Left lobe of liver (tissue), 2 donors: ENCODE results near the gene P2RX7. TPM values are rescaled to one million over a fixed set of nuclear protein-coding genes. Genes with fewer than 3 reads are reported as not detected.
"Not testable (repeated sequence)": the region's sequence is repeated elsewhere in the genome, so short reads cannot be mapped to it uniquely, and the experiment has no call there.

ENCODE experiments used
- ATAC-seq: fragments of 200-7000 bp; cut with Tn5 transposase; one replicate; pipeline ENCODE4 v1.9.1; 2020; ENCODE audit warnings: mild to moderate bottlenecking, moderate library complexity
- DNase-seq: peaks from one replicate; pipeline ENCODE4 v3.0.0-alpha.2; 2020; ENCODE audit warnings: low spot score
- total RNA-seq: library from RNA; stranded (reverse); gene quantifications from one replicate; pipeline ENCODE4 v1.2.1, GENCODE V29; 2021
- donor health status: DM: no; HTN: no; CAD: no; lungs with moderate emphysema.
- donor health status: DM: no; HTN: yes; CAD: no.

Gene P2RX7
- total RNA-seq, 1 donor from 2014 or later: 3.5 TPM

DNA sequence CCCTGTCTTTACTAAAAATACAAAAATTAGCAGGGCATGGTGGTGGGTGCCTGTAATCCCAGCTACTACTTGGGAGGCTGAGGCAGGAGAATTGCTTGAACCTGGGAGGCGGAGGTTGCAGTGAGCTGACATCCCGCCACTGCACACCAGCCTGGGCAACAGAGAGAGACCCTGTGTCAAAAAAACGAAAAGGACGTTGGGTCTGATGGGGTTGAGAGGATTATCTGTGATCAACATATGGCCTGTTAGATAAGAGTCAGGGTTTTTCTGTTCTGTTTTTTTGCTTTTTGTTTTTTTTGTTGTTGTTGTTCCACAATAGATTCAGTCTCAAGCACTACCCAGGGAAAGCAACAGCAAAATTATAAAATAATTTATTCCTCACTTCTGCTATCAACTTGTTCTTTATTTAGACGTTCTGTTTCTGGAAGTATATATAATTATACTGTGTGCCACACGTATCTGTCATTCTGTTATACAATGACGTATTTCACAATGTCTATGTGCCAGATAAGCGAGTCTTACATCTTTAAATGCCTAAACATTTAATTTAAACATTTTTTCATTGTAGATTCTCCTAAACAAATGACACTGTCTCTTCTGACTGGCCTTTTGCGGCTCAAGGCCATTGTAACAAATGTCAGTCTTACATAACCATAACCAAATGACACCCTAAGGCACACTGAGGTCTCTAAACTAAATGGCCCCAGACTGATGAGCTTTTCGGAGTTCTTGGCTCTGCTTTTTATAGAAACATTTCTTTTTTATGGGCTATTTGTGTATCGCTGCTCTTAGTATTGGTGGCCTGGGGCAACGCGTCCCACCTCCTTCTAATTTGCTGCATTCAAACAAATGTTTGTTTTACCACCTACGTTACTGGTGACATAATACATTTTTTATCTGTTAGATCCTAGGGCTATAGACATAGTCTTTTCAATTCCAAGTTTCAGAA lies 70.0 kb downstream of the P2RX7 start:
- DNase-seq (no peak), ATAC-seq (no peak)

DNA sequence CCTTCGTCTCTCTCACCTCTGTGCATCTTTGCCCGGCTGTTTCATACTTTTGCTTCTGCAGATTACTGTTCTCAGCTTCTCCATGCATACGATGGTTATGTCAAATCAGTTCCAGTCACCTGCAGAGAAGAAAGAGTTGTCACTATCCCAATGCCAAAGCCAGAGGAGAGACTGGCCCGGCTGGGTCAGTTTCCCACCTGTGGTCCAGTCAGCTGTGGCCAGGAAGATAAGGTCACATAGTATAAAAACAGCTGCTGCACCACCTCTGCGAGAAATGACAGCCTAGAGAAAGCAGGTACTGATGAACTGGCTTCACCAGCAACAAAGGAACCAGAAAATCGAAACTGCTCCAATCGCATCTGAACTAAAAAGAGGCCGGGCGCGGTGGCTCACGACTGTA lies 70.8 kb downstream of the P2RX7 start:
- ATAC-seq: no peak
- no peak for DNase-seq

DNA sequence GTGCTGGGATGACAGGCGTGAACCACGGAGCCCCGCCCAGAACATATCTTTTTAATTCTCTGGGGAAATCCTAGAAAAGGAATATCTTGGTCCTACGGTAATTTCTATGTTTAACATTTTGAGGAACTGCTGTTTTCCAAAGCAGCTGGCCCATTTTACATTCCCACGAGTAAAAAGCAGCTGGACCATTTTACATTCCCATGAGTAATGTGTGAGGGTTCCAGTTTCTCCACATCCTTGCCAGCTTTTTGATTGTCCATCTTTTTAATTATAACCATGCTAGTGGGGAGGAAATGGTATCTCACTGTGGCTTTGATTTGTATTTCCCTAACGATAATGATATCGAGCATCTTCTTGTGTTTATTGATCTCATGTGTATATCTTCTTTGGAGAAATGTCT lies 72.8 kb downstream of the P2RX7 start:
- no peak for DNase-seq
- ATAC-seq: no peak

DNA sequence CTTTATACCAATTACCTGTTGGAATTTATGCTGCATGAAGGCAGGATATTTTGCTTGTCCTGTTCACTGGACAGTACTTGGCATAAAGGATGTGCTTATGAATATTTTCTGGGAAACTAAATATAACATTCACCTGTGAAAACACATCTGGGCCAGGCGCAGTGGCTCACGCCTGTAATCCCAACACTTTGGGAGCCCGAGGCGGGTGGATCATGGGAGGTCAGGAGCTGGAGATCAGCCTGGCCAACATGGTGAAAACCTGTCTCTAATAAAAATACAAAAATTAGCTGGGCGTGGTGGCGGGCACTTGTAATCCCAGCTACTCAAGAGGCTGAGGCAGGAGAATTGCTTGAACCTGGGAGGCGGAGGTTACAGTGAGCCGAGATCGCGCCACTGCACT lies 75.9 kb downstream of the P2RX7 start:
- not testable (repeated sequence) for DNase-seq, ATAC-seq

DNA sequence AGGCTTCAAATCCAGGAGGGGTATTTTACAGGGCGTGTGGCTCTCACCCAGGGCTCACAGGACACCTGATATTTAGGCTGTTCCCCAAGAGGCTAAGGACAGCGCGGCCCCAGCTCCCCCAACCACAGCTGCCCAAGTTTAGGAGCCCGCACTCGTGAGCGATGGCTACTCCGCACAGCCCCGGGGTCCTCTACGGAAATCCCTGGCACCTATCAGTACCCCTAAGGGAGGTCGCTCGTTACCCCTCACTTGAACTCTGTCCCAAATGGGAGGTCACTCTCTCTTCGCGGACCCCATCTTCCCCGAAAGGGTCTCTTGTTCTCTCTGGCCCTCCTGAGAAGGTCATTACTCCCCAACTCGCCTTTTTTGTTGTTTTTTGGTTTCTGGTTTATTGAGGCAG lies 76.5 kb downstream of the P2RX7 start:
- DNase-seq: no peak
- ATAC-seq: no peak

DNA sequence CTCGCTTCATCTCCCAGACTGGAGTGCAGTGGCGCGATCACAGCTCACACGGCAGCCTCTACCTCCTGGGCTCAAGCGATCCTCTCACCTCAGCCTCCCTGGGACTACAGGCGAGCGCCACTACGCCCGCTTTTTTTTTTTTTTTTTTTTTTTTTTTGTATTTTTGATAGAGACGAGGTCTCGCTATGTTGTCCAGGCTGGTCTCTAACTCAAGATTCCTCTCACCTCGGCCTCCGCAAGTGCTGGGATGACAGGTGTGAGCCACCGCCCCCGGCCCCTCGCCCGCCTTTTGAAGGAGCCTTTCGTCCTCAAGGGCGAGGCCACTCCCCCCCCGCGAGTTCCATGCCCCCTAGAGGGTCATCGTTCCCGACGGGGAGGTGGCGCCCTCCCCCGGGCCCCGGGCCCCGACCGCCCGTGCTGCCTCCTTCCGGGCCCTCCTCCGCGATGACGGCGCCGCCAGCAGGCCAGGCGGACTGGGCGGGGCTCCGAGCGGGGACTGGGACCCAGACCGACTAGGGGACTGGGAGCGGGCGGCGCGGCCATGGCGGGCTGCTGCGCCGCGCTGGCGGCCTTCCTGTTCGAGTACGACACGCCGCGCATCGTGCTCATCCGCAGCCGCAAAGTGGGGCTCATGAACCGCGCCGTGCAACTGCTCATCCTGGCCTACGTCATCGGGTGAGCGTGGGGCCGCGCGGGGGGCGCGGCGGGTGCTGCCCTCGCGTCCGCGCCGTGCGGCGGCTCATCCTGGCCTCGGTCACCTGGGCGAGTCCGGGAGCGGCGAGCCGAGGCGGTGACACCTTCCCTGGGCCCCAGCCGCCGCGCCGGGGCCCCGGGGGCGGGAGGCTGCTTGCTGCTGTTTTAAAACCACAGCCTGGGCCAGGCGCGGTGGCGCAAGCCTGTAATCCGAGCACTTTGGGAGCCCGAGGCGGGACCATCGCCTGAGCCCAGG lies 77.2 kb downstream of the P2RX7 start, which contains the start of gene P2RX4:
Gene P2RX4 (plus strand): TSS at position 506 of the 949 bp plus-strand sequence. CDS start 36 bp downstream, at position 542.
- ATAC-seq: peak; percentile 88
- peak; percentile 81 for DNase-seq

DNA sequence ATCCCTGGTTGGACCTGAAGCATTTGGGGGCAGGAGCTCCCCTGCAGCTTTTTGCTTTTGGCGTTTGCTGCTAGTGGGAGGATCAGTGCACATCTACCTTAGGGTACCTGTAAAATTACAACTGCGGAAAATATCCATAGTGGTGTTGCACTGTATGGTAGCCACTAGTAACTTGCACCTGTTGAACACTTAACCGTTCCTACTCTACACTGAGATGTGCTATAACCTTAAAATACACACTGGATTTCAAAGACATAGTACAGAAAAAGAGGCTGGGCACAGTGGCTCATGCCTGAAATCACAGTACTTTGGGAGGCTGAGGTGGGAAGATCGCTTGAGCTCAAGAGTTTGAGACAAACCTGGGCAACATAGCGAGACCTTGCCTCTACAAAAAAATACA lies 80.2 kb downstream of the P2RX7 start:
- ATAC-seq: no peak
- no peak for DNase-seq

DNA sequence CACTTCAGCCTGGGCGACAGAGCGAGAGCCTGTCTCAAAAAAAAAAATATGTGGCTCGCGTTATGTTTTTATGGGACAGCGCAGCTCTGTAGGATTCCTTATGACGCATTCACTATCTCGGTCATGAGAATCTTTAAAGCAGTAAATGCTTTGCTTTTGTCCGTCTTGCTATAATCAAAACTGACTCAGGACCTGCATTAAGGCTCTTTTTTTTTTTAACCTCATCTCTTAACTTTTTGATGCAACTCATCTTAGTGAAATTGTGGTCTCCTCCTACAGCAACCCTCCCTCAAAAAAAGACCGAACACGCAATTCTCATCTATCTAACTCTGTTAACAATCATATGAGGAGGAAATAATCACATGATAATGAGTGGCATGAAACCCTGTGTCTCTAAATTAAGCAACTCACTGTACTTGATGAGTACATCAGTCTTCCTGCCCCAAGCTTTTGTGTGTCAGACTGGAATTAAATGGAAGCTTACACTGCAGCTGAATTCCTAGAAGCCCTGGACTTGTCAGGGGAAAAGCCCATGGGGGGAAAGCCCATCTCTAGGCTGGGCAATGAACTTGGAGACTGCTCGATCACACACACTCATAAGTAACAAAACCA lies 81.6 kb downstream of the P2RX7 start:
- ATAC-seq (no peak), DNase-seq (no peak)

DNA sequence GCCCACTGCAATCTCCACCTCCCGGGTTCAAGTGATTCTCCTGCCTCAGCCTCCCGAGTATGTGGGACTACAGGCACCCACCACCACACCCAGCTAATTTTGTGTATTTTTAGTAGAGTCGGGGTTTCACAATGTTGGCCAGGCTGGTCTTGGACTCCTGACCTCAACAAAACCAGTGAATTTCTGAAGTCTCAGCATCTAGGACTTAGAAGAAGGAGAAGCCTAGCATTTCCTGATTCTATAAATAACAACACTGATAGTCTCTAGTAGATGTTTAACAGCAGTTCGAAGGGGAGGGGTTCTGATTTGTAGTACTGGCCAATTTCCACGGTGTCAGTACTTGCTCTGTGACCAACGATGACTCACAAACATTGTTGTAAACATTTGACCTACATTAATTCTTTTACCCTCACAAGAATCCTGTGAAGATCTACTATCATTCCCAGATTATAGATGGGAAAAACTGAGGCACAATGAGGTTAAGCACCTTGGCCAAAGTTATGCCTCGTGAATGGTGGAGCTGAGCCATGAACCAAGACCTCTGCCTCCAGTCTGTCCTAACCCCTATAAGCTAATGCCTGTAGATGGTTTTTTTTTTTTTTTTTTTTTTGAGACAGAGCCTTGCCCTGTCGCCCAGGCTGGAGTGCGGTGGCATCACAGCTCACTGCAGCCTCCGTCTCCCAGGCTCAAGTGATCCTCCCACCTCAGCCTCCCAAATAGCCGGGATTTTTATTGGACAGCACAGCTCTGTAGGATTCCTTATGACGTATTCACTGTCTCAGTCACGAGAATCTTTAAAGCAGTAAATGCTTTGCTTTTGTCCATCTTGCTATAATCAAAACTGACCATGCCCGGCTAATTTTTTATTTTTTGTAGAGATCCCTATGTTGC lies 82.4 kb downstream of the P2RX7 start:
- ATAC-seq (peak; percentile 67), DNase-seq (no peak)

DNA sequence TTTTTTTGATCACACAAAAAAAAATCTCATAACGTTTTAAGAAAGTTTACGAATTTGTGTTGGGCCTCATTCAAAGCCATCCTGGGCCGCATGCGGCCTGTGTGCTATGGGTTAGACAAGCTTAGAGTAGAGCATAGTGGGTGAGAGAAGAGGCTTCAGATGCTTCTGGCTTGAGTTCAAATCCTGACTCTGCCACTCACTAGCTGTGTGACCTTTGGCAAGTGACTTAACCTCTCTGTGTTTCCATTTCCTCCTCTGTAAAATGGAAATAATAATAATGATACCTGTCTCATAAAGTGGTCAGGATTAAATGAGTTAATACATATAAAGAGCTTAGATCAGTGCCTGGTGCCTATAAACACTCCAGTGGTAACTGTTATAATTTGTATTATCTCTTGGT lies 83.4 kb downstream of the P2RX7 start:
- ATAC-seq (no peak), DNase-seq (no peak)

DNA sequence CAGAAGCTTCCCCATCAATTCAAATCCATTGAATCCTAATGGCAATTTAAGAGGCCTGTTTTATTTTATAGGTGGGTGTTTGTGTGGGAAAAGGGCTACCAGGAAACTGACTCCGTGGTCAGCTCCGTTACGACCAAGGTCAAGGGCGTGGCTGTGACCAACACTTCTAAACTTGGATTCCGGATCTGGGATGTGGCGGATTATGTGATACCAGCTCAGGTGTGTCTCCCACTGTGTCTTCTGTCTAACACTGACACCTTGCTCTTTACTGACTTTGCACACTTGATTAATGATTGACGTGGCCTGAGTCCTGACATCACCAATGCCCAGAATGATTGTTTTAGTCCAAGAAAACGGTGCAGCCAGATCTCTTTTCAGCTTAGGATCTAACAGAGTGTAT lies 84.4 kb downstream of the P2RX7 start:
- peak; percentile 75 for ATAC-seq
- no peak for DNase-seq

DNA sequence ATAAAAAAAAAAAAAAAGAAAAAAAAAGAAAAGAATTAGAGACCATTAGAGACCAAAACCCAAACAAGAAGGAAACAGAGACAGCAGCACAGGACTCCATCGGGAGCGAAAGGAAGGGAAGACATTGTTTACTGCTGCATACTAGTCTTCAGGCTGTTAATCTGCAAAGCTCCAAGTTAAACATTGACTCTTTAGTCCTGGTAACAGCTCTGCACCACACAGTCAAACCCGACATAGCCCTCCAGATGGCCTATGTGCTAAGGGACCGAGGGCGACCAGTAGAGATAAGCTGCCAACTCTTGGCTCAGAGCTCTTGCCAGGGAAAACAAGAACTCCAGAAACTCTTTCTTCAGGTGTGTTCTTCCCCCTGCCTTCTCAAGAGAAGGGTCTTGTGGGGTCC lies 85.1 kb downstream of the P2RX7 start:
- peak; percentile 71 for ATAC-seq
- no peak for DNase-seq

DNA sequence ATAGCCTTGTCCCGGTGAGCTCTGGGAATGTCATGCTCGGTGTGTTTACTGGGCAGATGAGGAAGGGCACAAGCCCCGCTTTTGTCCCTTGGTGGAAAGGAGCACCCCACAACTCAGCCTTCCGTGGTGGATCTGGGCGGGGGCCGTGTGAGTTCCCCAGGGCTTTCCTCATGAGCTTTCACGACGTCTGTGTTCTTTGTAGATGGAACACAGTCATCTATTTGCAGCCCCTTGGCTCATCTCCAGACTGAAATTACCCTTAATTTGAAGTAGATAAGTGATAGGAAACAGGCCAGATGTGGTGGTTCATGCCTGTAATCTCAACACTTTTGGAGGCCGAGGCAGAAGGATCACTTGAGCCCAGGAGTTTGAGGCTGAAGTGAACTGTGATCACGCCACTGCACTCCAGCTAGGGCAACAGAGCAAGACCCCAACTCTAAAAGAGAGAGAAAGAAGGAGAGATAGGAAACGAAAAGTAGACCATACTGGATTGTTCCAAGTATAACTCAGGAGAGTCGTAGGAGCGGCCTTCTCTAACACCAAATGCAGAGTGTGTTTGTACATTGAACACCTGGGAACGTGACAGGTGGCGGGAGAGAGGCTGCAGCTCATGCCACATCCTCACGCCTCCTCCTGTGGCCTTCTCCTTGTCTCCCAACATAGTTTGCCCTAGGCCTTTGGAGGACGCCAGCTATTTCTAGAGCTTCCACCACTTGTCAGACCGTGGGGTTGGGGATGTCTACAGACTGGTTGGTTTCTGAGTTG lies 86.1 kb downstream of the P2RX7 start:
- DNase-seq: no peak
- ATAC-seq: no peak

DNA sequence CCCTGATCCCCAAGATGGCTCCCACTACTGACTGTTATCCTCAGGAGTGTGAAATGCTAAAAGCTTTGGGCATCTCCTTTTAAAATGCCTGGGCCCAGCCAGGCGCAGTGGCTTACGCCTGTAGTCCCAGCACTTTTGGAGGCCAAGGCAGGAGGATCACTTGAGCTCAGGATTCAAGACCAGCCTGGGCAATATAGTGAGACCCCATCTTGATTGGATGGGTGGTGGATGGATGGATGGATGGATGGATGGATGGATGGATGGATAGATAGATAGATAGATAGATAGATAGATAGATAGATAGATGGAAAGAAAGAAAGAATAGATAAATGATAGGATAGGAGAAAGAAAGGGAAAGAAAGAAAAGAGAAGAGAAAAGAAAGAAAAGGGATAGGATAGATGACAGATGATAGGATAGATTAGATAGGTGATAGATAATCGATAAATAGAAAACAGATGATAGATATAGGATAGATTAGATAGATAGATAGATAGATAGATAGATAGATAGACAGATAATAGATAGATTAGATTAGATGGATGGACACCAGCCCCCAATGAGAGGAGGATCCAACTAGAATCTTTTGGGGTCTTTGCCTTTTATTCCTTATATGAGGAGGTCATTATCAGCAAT lies 86.8 kb downstream of the P2RX7 start:
- no peak for ATAC-seq
- DNase-seq: no peak

DNA sequence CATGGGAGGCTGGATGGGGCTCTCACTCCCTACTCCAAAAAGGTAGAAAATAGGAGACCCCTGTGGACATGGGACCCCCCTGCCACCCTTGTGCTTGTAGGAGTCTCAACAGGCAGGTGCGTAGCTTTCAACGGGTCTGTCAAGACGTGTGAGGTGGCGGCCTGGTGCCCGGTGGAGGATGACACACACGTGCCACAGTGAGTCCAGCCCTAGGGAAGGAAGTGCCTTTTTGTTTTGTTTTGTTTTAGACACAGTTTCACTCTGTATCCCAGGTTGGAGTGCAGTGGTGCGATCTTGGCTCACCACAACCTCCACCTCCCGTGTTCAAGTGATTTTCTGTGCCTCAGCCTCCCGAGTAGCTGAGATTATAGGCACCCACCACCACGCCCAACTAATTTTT lies 90.2 kb downstream of the P2RX7 start:
- ATAC-seq (no peak), DNase-seq (no peak)

DNA sequence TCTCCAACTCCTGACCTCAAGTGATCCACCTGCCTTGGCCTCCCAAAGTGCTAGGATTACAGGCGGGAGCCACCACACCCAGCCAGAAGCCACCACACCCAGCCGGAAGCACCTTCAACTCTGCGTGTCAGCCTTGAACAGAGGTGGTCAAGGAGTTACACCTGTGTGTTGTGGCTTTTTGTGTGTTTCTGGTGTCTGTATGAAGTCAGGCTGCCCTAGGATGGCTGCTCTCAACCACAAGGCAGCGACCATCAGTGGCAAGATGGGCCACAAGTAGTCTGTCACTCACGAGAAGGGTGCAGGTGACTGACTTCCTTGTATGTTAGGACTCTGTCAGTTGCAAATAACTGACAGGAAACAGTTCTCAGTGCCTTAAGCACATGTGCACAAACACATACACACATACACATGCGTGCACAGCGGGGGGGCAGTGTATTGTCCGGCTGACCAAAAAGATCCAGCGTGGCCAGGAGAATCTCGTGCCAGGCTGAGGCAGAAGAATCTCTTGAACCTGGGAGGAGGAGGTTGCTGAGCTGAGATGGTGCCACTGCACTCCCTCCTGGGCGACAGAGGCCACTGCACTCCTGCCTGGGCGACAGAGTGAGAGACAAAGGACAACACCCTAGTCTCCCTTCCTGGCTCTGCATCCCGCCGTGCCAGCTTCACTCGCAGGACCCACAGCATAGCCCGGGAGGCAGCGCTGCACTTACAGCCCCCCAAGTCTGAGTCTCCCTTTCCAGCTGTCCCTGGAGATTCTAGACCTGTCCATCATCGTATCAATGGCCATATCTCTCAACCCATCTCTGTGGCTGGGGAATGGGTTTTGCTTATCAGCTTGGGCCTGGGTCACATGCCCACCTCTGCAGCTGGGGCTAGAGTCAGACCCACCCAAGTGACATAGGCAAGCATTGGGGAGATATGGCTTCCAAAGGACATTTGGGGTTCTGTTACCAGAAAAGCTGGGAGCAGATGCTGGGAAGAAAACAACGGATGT lies 90.9 kb downstream of the P2RX7 start:
- ATAC-seq (peak; percentile 74), DNase-seq (no peak)

DNA sequence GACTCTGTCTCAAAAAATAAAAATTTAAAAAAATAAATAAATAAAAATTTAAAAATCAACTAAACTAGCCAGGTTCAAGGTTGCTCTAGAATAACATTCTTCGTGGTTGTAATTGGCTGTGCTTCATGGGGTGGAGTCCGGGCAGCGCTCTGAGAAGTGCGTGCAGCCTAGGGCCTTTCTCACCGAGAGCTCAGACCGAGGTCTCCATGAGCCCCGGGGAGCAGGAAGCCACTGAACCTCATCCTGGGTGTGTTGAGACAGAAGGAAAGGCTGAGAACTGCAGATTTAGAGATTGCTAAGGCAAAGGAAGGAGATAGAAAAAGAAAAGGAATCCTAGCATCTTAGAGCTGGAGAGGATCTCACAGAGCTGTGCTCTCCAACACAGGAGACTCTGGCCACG lies 91.9 kb downstream of the P2RX7 start:
- no peak for DNase-seq

DNA sequence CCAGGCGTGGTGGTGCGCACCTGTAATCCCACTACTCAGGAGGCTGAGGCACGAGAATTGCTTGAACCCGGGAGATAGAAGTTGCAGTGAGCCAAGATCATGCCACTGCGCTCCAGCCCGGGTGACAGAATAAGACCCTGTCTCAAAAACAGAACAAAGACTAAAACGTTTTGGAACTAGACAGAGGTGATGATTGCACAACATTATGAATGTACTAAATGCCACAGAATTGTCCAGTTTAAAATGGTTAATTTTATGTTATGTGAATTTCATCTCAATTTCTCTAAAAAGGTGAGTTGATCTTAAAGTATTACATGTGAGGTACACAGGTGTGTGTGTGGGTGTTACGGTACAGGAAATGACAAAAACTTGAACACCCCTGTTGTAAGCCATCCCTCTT lies 93.7 kb downstream of the P2RX7 start:
- DNase-seq (no peak), ATAC-seq (no peak)

More for the DNA sequence above, 91.9 kb downstream of the P2RX7 start:
- ATAC-seq: no peak
